HepG2 (cell line): ENCODE data around the gene LENG1. TPM values are rescaled to one million over a fixed set of nuclear protein-coding genes. Genes with fewer than 3 reads are reported as not detected.

Experiments used
- AKAP8 ChIP-seq: sonication (generic); formaldehyde crosslinking; IDR thresholded peaks from 2 replicates; pipeline ENCODE4 v1.5.1; 2020; ENCODE audit warnings: mild to moderate bottlenecking, missing genetic modification reagents
- ATF1 ChIP-seq: IDR thresholded peaks from 2 replicates; pipeline ENCODE4 v1.6.1; 2016; ENCODE audit warnings: mild to moderate bottlenecking, control low read depth
- FOXA1 ChIP-seq, 2 experiments: fragments of 450-650 bp in 1 of 2; sonication (generic) in 1 of 2; formaldehyde crosslinking in 1 of 2; IDR thresholded peaks; 2 replicates each; pipeline versions ENCODE4 v1.4.0 to v1.6.1; 2016 to 2020; ENCODE audit warnings: missing genetic modification reagents in 1 of 2
- HIVEP1 ChIP-seq: sonication (generic); formaldehyde crosslinking; IDR thresholded peaks from 2 replicates; pipeline ENCODE4 v1.4.0; 2020; ENCODE audit warnings: mild to moderate bottlenecking, missing genetic modification reagents
- HNRNPK ChIP-seq: fragments of 200-400 bp; formaldehyde crosslinking; IDR thresholded peaks from 2 replicates; pipeline ENCODE4 v1.6.1; 2018; ENCODE audit warnings: low read length, low read depth, moderate library complexity, mild to moderate bottlenecking; ENCODE audit not compliant: poor library complexity, severe bottlenecking
- LCORL ChIP-seq, 2 experiments: fragments of 450-650 bp in 1 of 2; sonication (generic) in 1 of 2; formaldehyde crosslinking in 1 of 2; IDR thresholded peaks; 2 replicates each; pipeline versions ENCODE4 v1.5.0 to v1.6.1; 2017 to 2020; ENCODE audit warnings: antibody characterized with exemption in 1 of 2, missing genetic modification reagents in 1 of 2
- NR2F1 ChIP-seq, 2 experiments: fragments of 450-650 bp in 1 of 2; formaldehyde crosslinking in 1 of 2; IDR thresholded peaks; 2 replicates each; pipeline versions ENCODE4 v1.5.0 to v1.6.1; 2016 to 2020; ENCODE audit warnings: mild to moderate bottlenecking in 1 of 2, missing compliant biosample characterization in 1 of 2, missing genetic modification reagents in 1 of 2, moderate library complexity in 1 of 2
- SNRNP70 ChIP-seq: fragments of 200-400 bp; formaldehyde crosslinking; IDR thresholded peaks from 2 replicates; pipeline ENCODE4 v1.6.1; 2017; ENCODE audit warnings: mild to moderate bottlenecking, low read depth, low read length, moderate library complexity
- SRY ChIP-seq: sonication (generic); formaldehyde crosslinking; IDR thresholded peaks from 2 replicates; pipeline ENCODE4 v1.8.0; 2022; ENCODE audit warnings: mild to moderate bottlenecking, missing genetic modification reagents
- ZFP36L1 ChIP-seq: sonication (generic); formaldehyde crosslinking; IDR thresholded peaks from 2 replicates; pipeline ENCODE4 v1.8.0; 2022; ENCODE audit warnings: mild to moderate bottlenecking, missing genetic modification reagents, moderate library complexity
- ZFYVE20 ChIP-seq: sonication (generic); formaldehyde crosslinking; IDR thresholded peaks from 2 replicates; pipeline ENCODE4 v1.8.0; 2023; ENCODE audit warnings: low read depth, mild to moderate bottlenecking, moderate library complexity, missing genetic modification reagents, borderline replicate concordance
- polyA plus RNA-seq, 8 experiments: library from polyadenylated mRNA; depleted of rRNA in 3 of 8; stranded (reverse) in 7 of 8; unstranded in 1 of 8; fragments of >200 nt; fragmentation: Illumina TruSeq in 4 of 8; extraction: Trizol in 4 of 8; gene quantifications; 2 replicates each; pipeline versions ENCODE4 v1.2.1 to v1.2.3, GENCODE V29; 2011 to 2016; ENCODE audit warnings: low read depth in 4 of 8, missing spikeins in 1 of 8, mixed read lengths in 1 of 8; ENCODE audit not compliant: insufficient read depth in 1 of 8
- total RNA-seq, 5 experiments: library from RNA; depleted of rRNA; stranded (reverse); fragments of >200 nt; fragmentation: Illumina TruSeq; extraction: Trizol; gene quantifications; 2 replicates each; pipeline ENCODE4 v1.2.3, GENCODE V29; 2016; ENCODE audit warnings: low read depth in 1 of 5
- TF ChIP-seq, protein P1 (sequence below): sonication (generic); formaldehyde crosslinking; IDR thresholded peaks from 2 replicates; pipeline ENCODE4 v1.5.1; 2020; ENCODE audit warnings: mild to moderate bottlenecking, missing genetic modification reagents
- TF ChIP-seq, protein P2 (sequence below), 2 experiments: IDR thresholded peaks; 2 replicates each; pipeline ENCODE4 v1.6.1; 2011 to 2012; ENCODE audit warnings: low read length in 2 of 2, borderline replicate concordance in 1 of 2, low read depth in 1 of 2, mild to moderate bottlenecking in 1 of 2, moderate library complexity in 1 of 2
- TF ChIP-seq, protein P3 (sequence below): sonication (generic); formaldehyde crosslinking; IDR thresholded peaks from 2 replicates; pipeline ENCODE4 v1.5.0; 2020; ENCODE audit warnings: missing genetic modification reagents
- TF ChIP-seq, protein P4 (sequence below): IDR thresholded peaks from 2 replicates; pipeline ENCODE4 v1.6.1; 2016
- TF ChIP-seq, protein P5 (sequence below): sonication (generic); formaldehyde crosslinking; IDR thresholded peaks from 2 replicates; pipeline ENCODE4 v1.8.1; 2023; ENCODE audit warnings: mild to moderate bottlenecking, moderate library complexity, missing genetic modification reagents

Gene LENG1
- total and polyA plus RNA-seq, 2 of the 13 experiments (the other 11 are each of a cell fraction or from before 2014, with no cell fraction given): 1.8 to 3.8 TPM

DNA sequence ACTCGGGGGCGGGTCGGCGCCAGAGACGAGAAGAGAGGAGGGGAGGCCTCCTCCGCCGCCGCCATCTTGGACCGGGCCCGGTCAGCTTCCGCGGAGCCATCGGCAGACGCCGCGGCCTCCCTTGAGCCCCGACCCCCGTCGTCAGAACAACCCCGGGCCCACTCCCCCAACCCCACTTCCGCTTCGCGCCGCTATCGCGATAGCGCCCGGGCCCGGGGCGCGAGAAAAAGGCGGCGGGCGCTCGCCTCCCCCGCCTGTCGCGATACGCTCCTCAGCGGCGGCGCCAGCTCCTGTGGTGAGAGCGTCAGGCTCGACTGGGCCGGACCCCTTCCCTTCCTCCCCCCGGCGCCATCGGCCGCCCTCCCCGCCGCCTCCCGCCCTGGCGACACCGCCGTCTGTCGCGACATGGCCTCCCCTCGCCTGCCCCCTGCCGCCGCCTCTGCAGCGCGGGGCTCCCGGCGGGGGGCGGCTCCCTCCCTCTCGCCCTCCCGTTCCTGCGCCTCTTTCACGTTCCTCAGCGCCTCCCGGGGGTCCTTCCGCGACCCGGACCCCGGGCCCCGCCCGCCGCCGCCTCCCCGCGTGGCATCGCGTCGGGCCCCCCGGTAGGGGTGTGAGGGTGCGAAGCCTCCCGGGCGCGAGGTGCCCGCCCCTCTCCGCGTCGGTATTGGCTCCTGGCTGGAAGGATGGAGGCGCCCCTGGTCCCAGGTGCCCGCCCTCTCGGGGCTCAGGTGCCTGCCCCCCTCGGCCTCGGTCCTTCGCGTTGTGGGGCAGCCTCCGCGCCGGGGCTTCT, 21.6 kb downstream of the LENG1 start, which contains the start of gene CNOT3 (continued):
- TF ChIP-seq LCORL (IDR thresholded peaks at IDR 0.05) (no peak), LCORL (CRISPR knock-in tag; IDR thresholded peaks at IDR 0.05) (no peak), ATF1 (CRISPR knock-in tag) (no peak), SNRNP70 (no peak), HNRNPK (peak; percentile 45), SRY (CRISPR knock-in tag) (no peak; the same call in 1 of the 2 replicates), ZFP36L1 (CRISPR knock-in tag) (no peak), AKAP8 (CRISPR knock-in tag) (no peak), NR2F1 (CRISPR knock-in tag; IDR thresholded peaks at IDR 0.05) (no peak), HIVEP1 (0 out of 2 replicates have a peak, but pooled peaks have one; percentile 20), ZFYVE20 (CRISPR knock-in tag) (no peak), FOXA1 (IDR thresholded peaks at IDR 0.05) (no peak), FOXA1 (CRISPR knock-in tag; IDR thresholded peaks at IDR 0.05) (no peak)
- TF ChIP-seq, protein P1, sequence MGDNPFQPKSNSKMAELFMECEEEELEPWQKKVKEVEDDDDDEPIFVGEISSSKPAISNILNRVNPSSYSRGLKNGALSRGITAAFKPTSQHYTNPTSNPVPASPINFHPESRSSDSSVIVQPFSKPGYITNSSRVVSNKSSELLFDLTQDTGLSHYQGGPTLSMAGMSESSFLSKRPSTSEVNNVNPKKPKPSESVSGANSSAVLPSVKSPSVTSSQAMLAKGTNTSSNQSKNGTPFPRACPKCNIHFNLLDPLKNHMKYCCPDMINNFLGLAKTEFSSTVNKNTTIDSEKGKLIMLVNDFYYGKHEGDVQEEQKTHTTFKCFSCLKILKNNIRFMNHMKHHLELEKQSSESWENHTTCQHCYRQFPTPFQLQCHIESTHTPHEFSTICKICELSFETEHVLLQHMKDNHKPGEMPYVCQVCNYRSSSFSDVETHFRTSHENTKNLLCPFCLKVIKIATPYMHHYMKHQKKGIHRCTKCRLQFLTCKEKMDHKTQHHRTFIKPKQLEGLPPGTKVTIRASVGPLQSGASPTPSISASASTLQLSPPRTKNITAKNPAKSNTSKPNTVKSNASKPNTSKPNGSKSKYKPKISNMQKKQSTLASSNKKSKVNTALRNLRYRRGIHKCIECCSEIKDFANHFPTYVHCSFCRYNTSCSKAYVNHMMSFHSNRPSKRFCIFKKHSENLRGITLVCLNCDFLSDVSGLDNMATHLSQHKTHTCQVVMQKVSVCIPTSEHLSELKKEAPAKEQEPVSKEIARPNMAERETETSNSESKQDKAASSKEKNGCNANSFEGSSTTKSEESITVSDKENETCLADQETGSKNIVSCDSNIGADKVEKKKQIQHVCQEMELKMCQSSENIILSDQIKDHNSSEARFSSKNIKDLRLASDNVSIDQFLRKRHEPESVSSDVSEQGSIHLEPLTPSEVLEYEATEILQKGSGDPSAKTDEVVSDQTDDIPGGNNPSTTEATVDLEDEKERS (CRISPR knock-in tag): no peak
- TF ChIP-seq, protein P2, sequence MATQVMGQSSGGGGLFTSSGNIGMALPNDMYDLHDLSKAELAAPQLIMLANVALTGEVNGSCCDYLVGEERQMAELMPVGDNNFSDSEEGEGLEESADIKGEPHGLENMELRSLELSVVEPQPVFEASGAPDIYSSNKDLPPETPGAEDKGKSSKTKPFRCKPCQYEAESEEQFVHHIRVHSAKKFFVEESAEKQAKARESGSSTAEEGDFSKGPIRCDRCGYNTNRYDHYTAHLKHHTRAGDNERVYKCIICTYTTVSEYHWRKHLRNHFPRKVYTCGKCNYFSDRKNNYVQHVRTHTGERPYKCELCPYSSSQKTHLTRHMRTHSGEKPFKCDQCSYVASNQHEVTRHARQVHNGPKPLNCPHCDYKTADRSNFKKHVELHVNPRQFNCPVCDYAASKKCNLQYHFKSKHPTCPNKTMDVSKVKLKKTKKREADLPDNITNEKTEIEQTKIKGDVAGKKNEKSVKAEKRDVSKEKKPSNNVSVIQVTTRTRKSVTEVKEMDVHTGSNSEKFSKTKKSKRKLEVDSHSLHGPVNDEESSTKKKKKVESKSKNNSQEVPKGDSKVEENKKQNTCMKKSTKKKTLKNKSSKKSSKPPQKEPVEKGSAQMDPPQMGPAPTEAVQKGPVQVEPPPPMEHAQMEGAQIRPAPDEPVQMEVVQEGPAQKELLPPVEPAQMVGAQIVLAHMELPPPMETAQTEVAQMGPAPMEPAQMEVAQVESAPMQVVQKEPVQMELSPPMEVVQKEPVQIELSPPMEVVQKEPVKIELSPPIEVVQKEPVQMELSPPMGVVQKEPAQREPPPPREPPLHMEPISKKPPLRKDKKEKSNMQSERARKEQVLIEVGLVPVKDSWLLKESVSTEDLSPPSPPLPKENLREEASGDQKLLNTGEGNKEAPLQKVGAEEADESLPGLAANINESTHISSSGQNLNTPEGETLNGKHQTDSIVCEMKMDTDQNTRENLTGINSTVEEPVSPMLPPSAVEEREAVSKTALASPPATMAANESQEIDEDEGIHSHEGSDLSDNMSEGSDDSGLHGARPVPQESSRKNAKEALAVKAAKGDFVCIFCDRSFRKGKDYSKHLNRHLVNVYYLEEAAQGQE (IDR thresholded peaks at IDR 0.05; ENCODE audit: borderline replicate concordance in 1 of 2, low read depth in 1 of 2, low read length in 2 of 2): peak in 1 of 2 experiments; percentile 41; a peak in 1 of 4 replicates
- TF ChIP-seq, protein P3, sequence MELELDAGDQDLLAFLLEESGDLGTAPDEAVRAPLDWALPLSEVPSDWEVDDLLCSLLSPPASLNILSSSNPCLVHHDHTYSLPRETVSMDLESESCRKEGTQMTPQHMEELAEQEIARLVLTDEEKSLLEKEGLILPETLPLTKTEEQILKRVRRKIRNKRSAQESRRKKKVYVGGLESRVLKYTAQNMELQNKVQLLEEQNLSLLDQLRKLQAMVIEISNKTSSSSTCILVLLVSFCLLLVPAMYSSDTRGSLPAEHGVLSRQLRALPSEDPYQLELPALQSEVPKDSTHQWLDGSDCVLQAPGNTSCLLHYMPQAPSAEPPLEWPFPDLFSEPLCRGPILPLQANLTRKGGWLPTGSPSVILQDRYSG (CRISPR knock-in tag): no peak
- TF ChIP-seq, protein P4, sequence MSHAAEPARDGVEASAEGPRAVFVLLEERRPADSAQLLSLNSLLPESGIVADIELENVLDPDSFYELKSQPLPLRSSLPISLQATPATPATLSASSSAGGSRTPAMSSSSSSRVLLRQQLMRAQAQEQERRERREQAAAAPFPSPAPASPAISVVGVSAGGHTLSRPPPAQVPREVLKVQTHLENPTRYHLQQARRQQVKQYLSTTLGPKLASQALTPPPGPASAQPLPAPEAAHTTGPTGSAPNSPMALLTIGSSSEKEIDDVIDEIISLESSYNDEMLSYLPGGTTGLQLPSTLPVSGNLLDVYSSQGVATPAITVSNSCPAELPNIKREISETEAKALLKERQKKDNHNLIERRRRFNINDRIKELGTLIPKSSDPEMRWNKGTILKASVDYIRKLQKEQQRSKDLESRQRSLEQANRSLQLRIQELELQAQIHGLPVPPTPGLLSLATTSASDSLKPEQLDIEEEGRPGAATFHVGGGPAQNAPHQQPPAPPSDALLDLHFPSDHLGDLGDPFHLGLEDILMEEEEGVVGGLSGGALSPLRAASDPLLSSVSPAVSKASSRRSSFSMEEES (CRISPR knock-in tag): no peak
- TF ChIP-seq, protein P5, sequence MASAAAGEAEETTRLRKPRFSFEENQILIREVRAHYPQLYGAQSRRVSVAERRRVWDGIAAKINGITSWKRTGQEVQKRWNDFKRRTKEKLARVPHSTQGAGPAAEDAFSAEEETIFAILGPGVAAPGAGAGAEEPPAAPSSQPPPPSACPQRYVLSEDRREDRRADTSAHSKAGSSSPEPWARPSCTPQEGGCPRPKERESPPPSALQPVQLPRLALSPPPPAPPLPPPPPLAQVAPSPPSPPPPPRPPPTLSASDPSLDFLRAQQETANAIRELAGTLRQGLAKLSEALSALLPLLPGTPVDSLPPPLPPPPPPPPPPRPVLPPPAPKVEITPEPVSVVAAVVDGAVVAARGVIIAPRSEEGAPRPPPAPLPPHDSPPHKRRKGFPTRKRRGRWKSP: no peak
